HG02678 (cell line): ENCODE data around the gene CPN2.

ENCODE experiments used
- ATAC-seq: cut with Tn5 transposase; IDR thresholded peaks from one replicate; pipeline ENCODE4 v1.9.1; 2021; ENCODE audit warnings: mild to moderate bottlenecking, moderate library complexity; ENCODE audit not compliant: unreplicated experiment

The CPN2 gene

GRCh38 chr3:194300936-194301335 lies 50.2 kb downstream of the CPN2 start:
- no peak for ATAC-seq

GRCh38 chr3:194300382-194300758 lies 50.8 kb downstream of the CPN2 start:
- no peak for ATAC-seq

- no peak for ATAC-seq
Observed at GRCh38 chr3:194298331-194299227, 52.5 kb downstream of the CPN2 start.

DNA sequence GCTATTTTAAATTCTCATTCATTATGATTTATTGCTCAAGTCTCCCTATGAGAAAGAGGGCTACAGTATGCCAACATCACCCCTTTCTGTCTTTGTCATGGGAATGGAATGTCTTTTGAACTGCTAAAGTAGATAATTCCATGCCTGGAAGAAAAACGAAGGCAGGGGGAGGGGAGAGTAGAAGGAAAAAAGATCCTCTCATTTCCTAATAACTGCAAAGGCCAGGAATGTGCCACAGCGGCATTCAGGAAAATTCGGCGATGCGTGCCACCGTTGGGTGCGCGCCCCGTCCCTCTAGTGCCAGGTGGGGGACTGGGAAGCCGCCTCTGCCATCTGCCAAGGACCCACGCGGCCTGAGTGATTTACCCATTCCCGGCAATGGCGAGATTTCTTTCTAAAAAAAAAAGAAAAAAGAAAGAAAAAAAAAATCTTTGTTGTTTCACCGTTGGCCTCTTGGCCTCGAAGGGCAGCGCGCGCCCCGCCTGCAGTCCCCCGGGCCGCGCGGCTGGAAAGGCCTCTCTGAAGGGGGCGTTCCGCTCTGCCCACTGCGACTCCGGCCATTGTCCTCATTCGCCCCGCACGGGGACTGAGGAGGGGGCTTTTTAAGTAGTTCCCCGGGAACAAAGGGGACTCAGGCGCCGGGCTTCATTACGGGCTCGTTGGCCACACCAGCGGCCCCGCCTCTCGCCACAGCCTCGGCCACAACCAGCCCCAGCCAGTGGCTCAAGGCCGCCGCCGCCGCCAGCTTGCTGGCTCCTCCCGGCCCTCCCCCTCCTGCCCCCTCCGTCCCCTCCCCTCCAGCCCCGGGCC lies 54.5 kb downstream of the CPN2 start:
- ATAC-seq: no peak

DNA sequence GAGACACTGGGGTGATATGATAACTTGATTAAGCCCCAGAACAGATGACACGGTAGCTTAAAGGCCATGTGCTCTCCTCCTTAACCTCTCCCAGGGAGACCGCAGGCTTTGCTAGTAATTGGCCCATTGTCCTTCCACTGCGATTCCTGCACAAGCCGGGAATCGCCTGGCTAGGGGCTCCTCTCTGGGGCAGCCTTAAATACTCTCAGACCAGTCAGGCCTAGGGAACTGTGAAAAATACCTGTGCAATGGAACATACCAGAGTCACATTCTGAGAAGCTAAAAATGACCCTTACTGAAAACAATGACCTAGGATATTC lies 56.3 kb downstream of the CPN2 start:
- ATAC-seq: no peak

DNA sequence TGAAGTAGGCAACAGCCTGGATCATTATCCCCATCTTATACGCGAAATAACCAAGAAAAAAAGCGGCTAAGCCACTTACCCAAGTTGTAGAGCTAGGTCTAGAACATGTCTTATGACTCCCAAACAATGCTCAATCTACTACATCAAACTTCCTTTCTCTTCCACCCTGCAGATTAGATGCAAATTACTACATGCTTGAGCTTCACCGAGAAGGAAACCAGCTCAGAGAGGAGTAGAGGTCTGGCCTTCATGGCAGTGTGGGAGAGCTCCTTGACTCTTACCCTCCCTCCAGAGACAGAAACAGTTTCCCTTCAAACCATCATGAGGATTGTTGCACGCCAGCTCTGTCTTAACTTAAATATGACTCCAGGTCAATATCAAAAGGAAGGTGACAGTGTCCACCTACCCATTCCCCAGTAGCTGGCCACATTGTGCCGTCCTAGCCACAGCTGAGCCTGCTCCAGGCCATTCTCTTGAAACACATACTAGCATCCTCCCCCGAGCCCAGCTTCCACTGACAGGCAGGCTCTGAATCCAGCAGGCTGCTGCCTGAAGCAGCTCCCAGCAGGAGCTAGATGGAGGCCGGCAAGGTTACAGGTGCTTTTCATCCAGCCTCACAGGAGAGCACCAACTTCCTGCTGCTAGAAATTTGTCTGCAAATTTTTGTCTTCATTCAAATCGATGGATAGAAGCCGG lies 56.8 kb downstream of the CPN2 start:
- ATAC-seq: no peak

GRCh38 chr3:194293546-194294198 lies 57.5 kb downstream of the CPN2 start:
- no peak for ATAC-seq

GRCh38 chr3:194292331-194292730 lies 58.8 kb downstream of the CPN2 start:
- no peak for ATAC-seq
